Neural cell (in vitro differentiated cells): ENCODE results near the gene TNFSF9. TPM values are rescaled to one million over a fixed set of nuclear protein-coding genes. Genes with fewer than 3 reads are reported as not detected.

Experiments
- H2AFZ ChIP-seq: fragments of 200-600, 300-800 bp; sonication (generic), shearing (Covaris generic); 2 replicates; pipeline ENCODE4 v1.6.0; 2014; ENCODE audit warnings: low read depth, mild to moderate bottlenecking, antibody characterized with exemption, low read length, moderate library complexity
- H3F3A ChIP-seq: fragments of 200-600 bp; shearing (Covaris generic); 2 replicates; pipeline ENCODE4 v1.6.1; 2016; ENCODE audit warnings: mild to moderate bottlenecking, moderate library complexity, mixed read lengths, antibody characterized with exemption, low read length; ENCODE audit not compliant: insufficient read depth, poor library complexity, severe bottlenecking
- H3K27ac ChIP-seq: fragments of 200-600, 300-800 bp; sonication (generic), shearing (Covaris generic); 2 replicates; pipeline ENCODE4 v1.5.1; 2014; ENCODE audit warnings: mild to moderate bottlenecking, low read length, moderate library complexity
- H3K27me3 ChIP-seq: fragments of 300-800, 200-600 bp; sonication (generic), shearing (Covaris generic); 2 replicates; pipeline ENCODE4 v1.6.0; 2014; ENCODE audit warnings: mild to moderate bottlenecking, low read depth, low read length, moderate library complexity; ENCODE audit not compliant: insufficient read depth
- H3K36me3 ChIP-seq: fragments of 300-800, 200-600 bp; sonication (generic), shearing (Covaris generic); 2 replicates; pipeline ENCODE4 v1.5.1; 2014; ENCODE audit warnings: mild to moderate bottlenecking, antibody characterized with exemption, low read length, moderate library complexity; ENCODE audit not compliant: insufficient read depth
- H3K4me2 ChIP-seq: fragments of 300-800, 200-600 bp; sonication (generic), shearing (Covaris generic); 2 replicates; pipeline ENCODE4 v1.6.0; 2014; ENCODE audit warnings: mild to moderate bottlenecking, low read length
- H3K4me3 ChIP-seq: fragments of 300-800, 200-600 bp; sonication (generic), shearing (Covaris generic); 2 replicates; pipeline ENCODE4 v1.5.1; 2014; ENCODE audit warnings: mild to moderate bottlenecking, low read length, moderate library complexity
- H3K79me2 ChIP-seq: fragments of 200-600 bp; shearing (Covaris generic); replicated peaks from 2 replicates; pipeline ENCODE4 v1.6.0; 2014; ENCODE audit warnings: mild to moderate bottlenecking, low read length, moderate library complexity; ENCODE audit not compliant: insufficient read depth
- H3K9ac ChIP-seq: fragments of 300-800, 200-600 bp; sonication (generic), shearing (Covaris generic); 2 replicates; pipeline ENCODE4 v1.6.1; 2016; ENCODE audit warnings: mild to moderate bottlenecking, low read length, mixed read lengths
- H3K9me2 ChIP-seq: fragments of 200-600 bp; shearing (Covaris generic); 2 replicates; pipeline ENCODE4 v1.6.1; 2016; ENCODE audit warnings: mild to moderate bottlenecking, low read length, mixed read lengths; ENCODE audit not compliant: insufficient read depth
- H3K9me3 ChIP-seq: fragments of 200-600, 300-800 bp; sonication (generic), shearing (Covaris generic); 2 replicates; pipeline ENCODE4 v1.6.1; 2016; ENCODE audit warnings: mild to moderate bottlenecking, mixed run types, low read length, moderate library complexity, mixed read lengths
- H4K20me1 ChIP-seq: fragments of 200-600 bp; shearing (Covaris generic); 2 replicates; pipeline ENCODE4 v1.6.1; 2016; ENCODE audit warnings: mild to moderate bottlenecking, mixed run types; ENCODE audit not compliant: insufficient read depth
- EP300 ChIP-seq: fragments of 450-650 bp; conservative IDR thresholded peaks from 2 replicates; pipeline ENCODE4 v1.6.1; 2014; ENCODE audit warnings: antibody characterized with exemption, mild to moderate bottlenecking, moderate library complexity; ENCODE audit not compliant: poor library complexity, severe bottlenecking
- EZH2 ChIP-seq: fragments of 200-600, 300-800 bp; shearing (Covaris generic), sonication (generic); IDR thresholded peaks from 2 replicates; pipeline ENCODE4 v1.6.1; 2014; ENCODE audit warnings: antibody characterized with exemption, low read length, borderline replicate concordance, mild to moderate bottlenecking; ENCODE audit not compliant: insufficient read depth, poor library complexity, severe bottlenecking
- MXI1 ChIP-seq: fragments of 450-650 bp; conservative IDR thresholded peaks from 2 replicates; pipeline ENCODE4 v1.6.1; 2014; ENCODE audit warnings: antibody characterized with exemption, mild to moderate bottlenecking; ENCODE audit not compliant: poor library complexity, severe bottlenecking
- POLR2AphosphoS5 ChIP-seq: IDR thresholded peaks from 2 replicates; pipeline ENCODE4 v1.6.1; 2012
- RAD21 ChIP-seq: fragments of 450-650 bp; conservative IDR thresholded peaks from 2 replicates; pipeline ENCODE4 v1.6.1; 2014; ENCODE audit warnings: antibody characterized with exemption, mild to moderate bottlenecking, moderate library complexity
- SMC3 ChIP-seq: fragments of 450-650 bp; conservative IDR thresholded peaks from 2 replicates; pipeline ENCODE4 v1.6.1; 2014; ENCODE audit warnings: antibody characterized with exemption, mild to moderate bottlenecking, moderate library complexity; ENCODE audit not compliant: poor library complexity
- TAF1 ChIP-seq: IDR thresholded peaks from 2 replicates; pipeline ENCODE4 v1.6.1; 2012; ENCODE audit warnings: low read depth
- polyA plus RNA-seq: library from polyadenylated mRNA; depleted of rRNA; stranded (reverse); fragments of >200 nt; gene quantifications from 2 replicates; pipeline ENCODE4 v1.2.3, GENCODE V29; 2014
- TF ChIP-seq, protein P1 (sequence below): IDR thresholded peaks from 2 replicates; pipeline ENCODE4 v1.6.1; 2012; ENCODE audit warnings: borderline replicate concordance
- TF ChIP-seq, protein P2 (sequence below): fragments of 450-650 bp; IDR thresholded peaks from 2 replicates; pipeline ENCODE4 v1.5.1; 2014; ENCODE audit warnings: antibody characterized with exemption, mild to moderate bottlenecking, moderate library complexity; ENCODE audit not compliant: poor library complexity, severe bottlenecking

The TNFSF9 gene
- polyA plus RNA-seq, 1 donor from 2014 or later = 1.3 TPM

DNA sequence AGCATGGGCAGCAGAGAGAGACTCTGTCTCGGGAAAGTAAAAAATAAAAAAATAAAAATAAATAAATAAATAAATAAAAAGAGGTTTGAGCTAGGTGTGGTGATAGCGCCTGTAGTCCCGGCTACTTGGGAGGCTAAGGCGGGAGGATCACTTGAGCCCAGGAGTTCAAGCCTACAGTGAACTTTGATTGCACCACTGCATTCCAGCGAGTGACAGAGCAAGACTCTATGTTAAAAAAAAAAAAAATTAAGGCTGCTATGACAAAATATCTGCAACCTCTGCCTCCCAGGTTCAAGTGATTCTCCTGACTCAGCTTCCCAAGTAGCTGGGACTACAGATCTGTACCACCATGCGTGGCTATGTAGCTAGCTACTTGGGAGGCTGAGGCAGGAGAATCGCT is 46.0 kb upstream of the TNFSF9 start:
- Histone ChIP-seq H2AFZ (no peak overlapping the region), H3K79me2 (no peaks in the 10 kb centered on the region), H3K9ac (no peak overlapping the region), H3K9me3 (no peaks in the 10 kb centered on the region), H3K4me3 (no peak overlapping the region), H3K27me3 (no peaks in the 10 kb centered on the region), H3K9me2 (no peaks in the 10 kb centered on the region), H3K27ac (no peak overlapping the region), H4K20me1 (no peaks in the 10 kb centered on the region), H3F3A (no peaks in the 10 kb centered on the region), H3K36me3 (no peaks in the 10 kb centered on the region), H3K4me2 (no peak overlapping the region)
- TF ChIP-seq POLR2AphosphoS5 = no peak
- TF ChIP-seq, protein P1, sequence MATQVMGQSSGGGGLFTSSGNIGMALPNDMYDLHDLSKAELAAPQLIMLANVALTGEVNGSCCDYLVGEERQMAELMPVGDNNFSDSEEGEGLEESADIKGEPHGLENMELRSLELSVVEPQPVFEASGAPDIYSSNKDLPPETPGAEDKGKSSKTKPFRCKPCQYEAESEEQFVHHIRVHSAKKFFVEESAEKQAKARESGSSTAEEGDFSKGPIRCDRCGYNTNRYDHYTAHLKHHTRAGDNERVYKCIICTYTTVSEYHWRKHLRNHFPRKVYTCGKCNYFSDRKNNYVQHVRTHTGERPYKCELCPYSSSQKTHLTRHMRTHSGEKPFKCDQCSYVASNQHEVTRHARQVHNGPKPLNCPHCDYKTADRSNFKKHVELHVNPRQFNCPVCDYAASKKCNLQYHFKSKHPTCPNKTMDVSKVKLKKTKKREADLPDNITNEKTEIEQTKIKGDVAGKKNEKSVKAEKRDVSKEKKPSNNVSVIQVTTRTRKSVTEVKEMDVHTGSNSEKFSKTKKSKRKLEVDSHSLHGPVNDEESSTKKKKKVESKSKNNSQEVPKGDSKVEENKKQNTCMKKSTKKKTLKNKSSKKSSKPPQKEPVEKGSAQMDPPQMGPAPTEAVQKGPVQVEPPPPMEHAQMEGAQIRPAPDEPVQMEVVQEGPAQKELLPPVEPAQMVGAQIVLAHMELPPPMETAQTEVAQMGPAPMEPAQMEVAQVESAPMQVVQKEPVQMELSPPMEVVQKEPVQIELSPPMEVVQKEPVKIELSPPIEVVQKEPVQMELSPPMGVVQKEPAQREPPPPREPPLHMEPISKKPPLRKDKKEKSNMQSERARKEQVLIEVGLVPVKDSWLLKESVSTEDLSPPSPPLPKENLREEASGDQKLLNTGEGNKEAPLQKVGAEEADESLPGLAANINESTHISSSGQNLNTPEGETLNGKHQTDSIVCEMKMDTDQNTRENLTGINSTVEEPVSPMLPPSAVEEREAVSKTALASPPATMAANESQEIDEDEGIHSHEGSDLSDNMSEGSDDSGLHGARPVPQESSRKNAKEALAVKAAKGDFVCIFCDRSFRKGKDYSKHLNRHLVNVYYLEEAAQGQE = no peak
- TF ChIP-seq RAD21 = no peak
- TF ChIP-seq SMC3 = no peak
- TF ChIP-seq MXI1 = no peak
- TF ChIP-seq, protein P2, sequence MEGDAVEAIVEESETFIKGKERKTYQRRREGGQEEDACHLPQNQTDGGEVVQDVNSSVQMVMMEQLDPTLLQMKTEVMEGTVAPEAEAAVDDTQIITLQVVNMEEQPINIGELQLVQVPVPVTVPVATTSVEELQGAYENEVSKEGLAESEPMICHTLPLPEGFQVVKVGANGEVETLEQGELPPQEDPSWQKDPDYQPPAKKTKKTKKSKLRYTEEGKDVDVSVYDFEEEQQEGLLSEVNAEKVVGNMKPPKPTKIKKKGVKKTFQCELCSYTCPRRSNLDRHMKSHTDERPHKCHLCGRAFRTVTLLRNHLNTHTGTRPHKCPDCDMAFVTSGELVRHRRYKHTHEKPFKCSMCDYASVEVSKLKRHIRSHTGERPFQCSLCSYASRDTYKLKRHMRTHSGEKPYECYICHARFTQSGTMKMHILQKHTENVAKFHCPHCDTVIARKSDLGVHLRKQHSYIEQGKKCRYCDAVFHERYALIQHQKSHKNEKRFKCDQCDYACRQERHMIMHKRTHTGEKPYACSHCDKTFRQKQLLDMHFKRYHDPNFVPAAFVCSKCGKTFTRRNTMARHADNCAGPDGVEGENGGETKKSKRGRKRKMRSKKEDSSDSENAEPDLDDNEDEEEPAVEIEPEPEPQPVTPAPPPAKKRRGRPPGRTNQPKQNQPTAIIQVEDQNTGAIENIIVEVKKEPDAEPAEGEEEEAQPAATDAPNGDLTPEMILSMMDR = no peak
- TF ChIP-seq EZH2 = no peak
- TF ChIP-seq TAF1 = no peak
- TF ChIP-seq EP300 = no peak

DNA sequence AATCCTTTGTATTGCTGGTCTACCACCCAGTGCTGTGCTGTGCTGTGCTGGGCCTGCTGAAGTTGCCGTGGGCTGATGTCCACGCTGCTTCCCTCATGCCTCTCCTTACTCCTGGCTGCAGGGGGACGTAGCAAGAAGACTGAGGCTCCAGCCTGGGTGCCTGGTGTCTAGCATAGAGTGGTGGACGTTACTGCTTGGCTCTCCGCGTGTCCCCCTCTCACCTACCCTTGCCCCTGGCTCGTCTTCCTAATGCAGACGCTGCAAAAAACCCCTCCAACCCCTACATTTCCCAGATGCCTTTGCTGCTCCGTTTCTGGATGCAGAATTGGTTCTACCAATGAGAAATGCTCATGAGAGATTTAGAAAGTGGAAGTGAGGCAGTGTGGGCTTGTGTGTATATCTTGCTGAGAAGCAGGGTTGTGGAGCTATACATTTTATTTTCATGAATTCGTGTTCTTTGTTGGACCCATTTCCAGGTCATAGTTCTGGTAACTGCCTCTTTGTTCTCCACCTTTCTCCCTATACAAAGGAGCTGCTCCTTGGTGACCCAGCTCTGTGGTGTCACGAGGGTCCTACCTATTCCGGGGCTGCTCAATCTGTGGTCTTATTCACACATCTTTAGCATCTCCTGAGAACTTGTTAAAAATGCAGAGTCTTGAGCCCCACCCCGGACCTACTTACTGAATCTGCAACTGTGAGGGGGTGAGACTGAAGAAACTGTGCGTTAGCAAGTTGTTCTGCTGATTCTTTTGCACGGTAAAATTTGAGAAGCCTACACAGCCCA is 41.4 kb upstream of the TNFSF9 start:
- Histone ChIP-seq H4K20me1 (no peaks in the 10 kb centered on the region), H3K4me3 (no peak overlapping the region), H3K9me2 (no peaks in the 10 kb centered on the region), H3K27ac (no peak overlapping the region), H3K9ac (no peak overlapping the region), H3K27me3 (no peaks in the 10 kb centered on the region), H3K9me3 (no peaks in the 10 kb centered on the region), H2AFZ (no peak overlapping the region), H3K36me3 (no peaks in the 10 kb centered on the region), H3K4me2 (no peak overlapping the region), H3F3A (no peaks in the 10 kb centered on the region), H3K79me2 (no peaks in the 10 kb centered on the region)
- TF ChIP-seq RAD21 = no peak
- no peak for TF ChIP-seq SMC3
